ENCODE measurements around the gene PATL2. TPM values are rescaled to one million over a fixed set of nuclear protein-coding genes. Genes with fewer than 3 reads are reported as not detected.

The PATL2 gene
- total RNA-seq, 1 experiment from 2014 or later, result 0.49 TPM

DNA sequence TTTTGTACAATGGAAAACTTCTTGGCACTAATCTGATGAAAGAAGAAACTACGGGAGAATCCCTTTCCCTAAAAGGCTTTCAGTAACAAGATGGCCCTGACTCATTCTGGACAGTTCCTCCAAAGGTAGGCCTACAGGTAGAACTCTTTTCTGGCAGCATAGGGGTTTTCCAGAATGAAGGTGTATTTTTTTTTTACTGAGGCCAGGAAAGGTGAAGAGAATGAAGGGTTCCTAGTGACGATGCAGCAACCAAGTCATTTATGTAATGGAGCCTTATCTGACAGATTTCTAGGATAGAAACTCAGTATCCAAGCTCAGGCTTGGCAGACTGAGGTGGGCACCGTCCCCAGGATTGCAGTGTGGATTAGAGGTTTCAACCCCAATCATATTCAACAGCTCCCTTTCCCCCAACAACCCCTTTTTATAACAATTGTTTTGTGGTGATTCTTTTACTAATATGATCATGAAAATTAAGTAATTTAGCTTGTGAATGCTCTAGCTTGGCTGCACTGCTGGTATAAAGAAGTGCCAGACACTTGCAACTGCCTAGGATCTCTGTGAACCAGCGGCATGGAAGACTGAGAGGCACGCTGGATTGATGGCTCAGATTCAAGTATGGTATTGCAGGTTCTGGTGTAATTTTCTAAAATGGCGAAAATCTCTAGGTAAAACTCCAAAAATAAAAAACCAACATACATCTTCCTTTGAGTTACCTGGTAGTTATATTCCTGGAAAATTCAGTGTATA lies 16.5 kb upstream of the PATL2 start:
- BruUV-seq (replicated peaks), result no TSS peak
- intact Hi-C loops (cut with micrococcal nuclease; ENCODE audit: unreplicated experiment) (no loop called here), in situ Hi-C loops (cut with HindIII; ENCODE audit: low pct_unique_long_range_greater_than_20kb, low sequenced_read_pairs) (no loop called here)
- DNase-seq (ENCODE audit: low read depth, low spot score) (no peak), ATAC-seq (no peak)
- Histone ChIP-seq H3K4me3 (ENCODE audit: low read depth in 2 of 2, low read length in 2 of 2) (peak overlapping the region; percentile 91 to 96), H3K36me3 (ENCODE audit: control insufficient read depth, insufficient read depth, low read length) (no peaks in the 10 kb centered on the region; the same call in 1 of the 2 replicates), H3K27me3 (ENCODE audit: control insufficient read depth, insufficient read depth, low read length) (no peaks in the 10 kb centered on the region), H3K9me3 (ENCODE audit: control insufficient read depth, insufficient read depth, low read depth, low read length) (no peaks in the 10 kb centered on the region), H3K27ac (ENCODE audit: low read length) (peak overlapping the region; percentile 99), H3K4me1 (ENCODE audit: control insufficient read depth, insufficient read depth, low read length) (peaks cover 43% of the 10 kb centered on the region)
- ChIA-PET CTCF (interaction anchor here (1.0 to 1.6 kb wide), 2 partner anchors 10 to 15 kb away, joined by 3 to 26 read pairs; no protein-coding TSS in a partner anchor), POLR2A (interaction anchor here (0.6 to 5.4 kb wide), 2 partner anchors 15 to 148 kb away, joined by 3 to 28 read pairs; partner anchors contain the start of genes B2M and PATL2)
- TF ChIP-seq SIN3A (IDR thresholded peaks at IDR 0.05; ENCODE audit: borderline replicate concordance, insufficient read depth, low read depth, low read length), result no peak
- TF ChIP-seq REST (IDR thresholded peaks at IDR 0.05; ENCODE audit: insufficient read depth in 1 of 2, low read depth in 2 of 2, low read length in 1 of 2), result peak in 1 of 2 experiments; percentile 26; a peak in 1 of 4 replicates

DNA sequence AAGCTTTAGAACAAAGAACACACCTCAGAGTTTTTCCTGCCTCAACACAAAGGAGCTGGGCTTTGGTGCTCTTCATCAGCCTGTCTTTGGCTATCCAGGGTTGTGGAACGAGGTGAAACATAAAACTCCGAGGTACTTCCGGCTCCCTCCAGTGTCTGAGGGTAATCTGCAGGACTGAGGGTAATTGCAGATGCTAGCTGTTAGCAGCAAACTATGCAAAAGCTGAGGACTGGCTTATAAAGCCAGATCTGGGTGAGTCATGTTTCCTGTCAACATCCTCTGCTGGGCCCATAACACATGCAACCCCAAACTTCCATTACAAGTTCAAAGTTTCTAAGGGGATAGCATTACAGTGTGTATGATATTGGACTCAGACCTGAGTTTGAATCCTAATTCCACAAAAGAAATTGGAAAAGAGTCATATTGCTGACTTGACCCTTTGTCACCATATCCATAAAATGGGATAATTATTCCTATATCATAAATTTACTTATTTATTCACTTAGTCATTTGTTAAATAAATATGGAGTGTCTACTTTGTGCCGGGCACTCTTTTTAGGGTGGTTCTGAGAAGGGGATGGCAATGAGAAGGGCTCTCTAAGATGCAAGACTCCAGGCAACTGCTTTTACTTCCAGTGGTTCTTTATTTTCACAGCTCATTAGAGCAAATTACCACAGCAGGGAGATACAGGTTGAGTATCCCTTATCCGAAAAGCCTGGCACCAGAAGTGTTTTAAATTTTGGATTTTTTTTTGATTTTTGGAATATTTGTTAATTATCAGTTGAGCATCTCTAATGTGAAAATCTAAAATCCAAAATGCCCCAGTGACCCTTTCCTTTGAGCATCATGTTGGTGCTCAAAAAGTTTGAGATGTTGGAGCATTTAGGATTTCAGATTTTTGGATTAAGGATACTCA lies 15.7 kb upstream of the PATL2 start:
- CTCF ChIA-PET, result interaction anchor here (1.0 to 1.2 kb wide), 2 partner anchors 11 to 14 kb away, joined by 3 to 8 read pairs; no protein-coding TSS in a partner anchor
- POLR2A ChIA-PET, result interaction anchor here (0.6 to 5.4 kb wide), 3 partner anchors 9 to 21 kb away, joined by 4 to 28 read pairs (median 4); partner anchors contain the start of genes B2M and PATL2
- no TSS peak for BruUV-seq (replicated peaks)
- DNase-seq (ENCODE audit: low read depth, low spot score) (peak; percentile 93), ATAC-seq (peak; percentile 78)
- Histone ChIP-seq H3K9me3 (ENCODE audit: control insufficient read depth, insufficient read depth, low read depth, low read length) (no peaks in the 10 kb centered on the region), H3K27ac (ENCODE audit: low read length) (peak overlapping the region; percentile 99), H3K36me3 (ENCODE audit: control insufficient read depth, insufficient read depth, low read length) (no peaks in the 10 kb centered on the region; the same call in 1 of the 2 replicates), H3K27me3 (ENCODE audit: control insufficient read depth, insufficient read depth, low read length) (no peaks in the 10 kb centered on the region), H3K4me3 (ENCODE audit: low read depth in 2 of 2, low read length in 2 of 2) (peak overlapping the region; percentile 16 to 96), H3K4me1 (ENCODE audit: control insufficient read depth, insufficient read depth, low read length) (peaks cover 49% of the 10 kb centered on the region)
- TF ChIP-seq TCF7L2 (IDR thresholded peaks at IDR 0.05; ENCODE audit: low read depth, low read length), result peak; percentile 45; the same call in 1 of the 2 replicates
- TF ChIP-seq POLR2AphosphoS5 (IDR thresholded peaks at IDR 0.05; ENCODE audit: low read depth, low read length), result peak; percentile 90
- TF ChIP-seq, protein P1, sequence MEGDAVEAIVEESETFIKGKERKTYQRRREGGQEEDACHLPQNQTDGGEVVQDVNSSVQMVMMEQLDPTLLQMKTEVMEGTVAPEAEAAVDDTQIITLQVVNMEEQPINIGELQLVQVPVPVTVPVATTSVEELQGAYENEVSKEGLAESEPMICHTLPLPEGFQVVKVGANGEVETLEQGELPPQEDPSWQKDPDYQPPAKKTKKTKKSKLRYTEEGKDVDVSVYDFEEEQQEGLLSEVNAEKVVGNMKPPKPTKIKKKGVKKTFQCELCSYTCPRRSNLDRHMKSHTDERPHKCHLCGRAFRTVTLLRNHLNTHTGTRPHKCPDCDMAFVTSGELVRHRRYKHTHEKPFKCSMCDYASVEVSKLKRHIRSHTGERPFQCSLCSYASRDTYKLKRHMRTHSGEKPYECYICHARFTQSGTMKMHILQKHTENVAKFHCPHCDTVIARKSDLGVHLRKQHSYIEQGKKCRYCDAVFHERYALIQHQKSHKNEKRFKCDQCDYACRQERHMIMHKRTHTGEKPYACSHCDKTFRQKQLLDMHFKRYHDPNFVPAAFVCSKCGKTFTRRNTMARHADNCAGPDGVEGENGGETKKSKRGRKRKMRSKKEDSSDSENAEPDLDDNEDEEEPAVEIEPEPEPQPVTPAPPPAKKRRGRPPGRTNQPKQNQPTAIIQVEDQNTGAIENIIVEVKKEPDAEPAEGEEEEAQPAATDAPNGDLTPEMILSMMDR (IDR thresholded peaks at IDR 0.05), result no peak; the same call in 1 of the 2 replicates
- intact Hi-C loops (cut with micrococcal nuclease; ENCODE audit: unreplicated experiment), result no loop called here
- in situ Hi-C loops (cut with HindIII; ENCODE audit: low pct_unique_long_range_greater_than_20kb, low sequenced_read_pairs), result no loop called here

All from Panc1 (cell line).